Measurements from ENCODE around the gene RNASEH2B.

DNA sequence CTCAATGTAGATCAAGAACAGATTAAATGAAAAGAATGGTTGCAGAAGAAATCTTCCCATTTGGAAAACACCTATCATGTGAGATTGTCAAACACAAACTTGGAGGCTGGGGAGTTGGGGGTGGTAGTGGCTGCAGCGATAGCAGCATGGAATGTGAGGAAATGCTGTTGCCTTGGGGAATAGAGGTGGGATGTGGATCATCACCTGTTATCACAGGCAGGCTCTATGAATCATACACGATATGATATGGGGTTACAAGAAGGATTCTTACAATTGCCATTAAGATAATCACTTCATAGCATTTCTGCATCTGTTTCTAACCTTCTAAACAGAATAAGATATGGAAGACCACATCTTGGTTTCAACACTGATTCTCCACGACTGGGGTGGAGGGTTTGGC is 88.7 kb downstream of the RNASEH2B start:
- no peak for TF ChIP-seq CTCF (IDR thresholded peaks at IDR 0.05)
- TF ChIP-seq POLR2A (IDR thresholded peaks at IDR 0.05; ENCODE audit: low read depth): no peak
- TF ChIP-seq POLR2AphosphoS5 (IDR thresholded peaks at IDR 0.05): no peak

Measured in esophagus muscularis mucosa (tissue), 3 donors.